IMR-90 (cell line): Measurements from ENCODE around the gene TAL2. TPM values are rescaled to one million over a fixed set of nuclear protein-coding genes. Genes with fewer than 3 reads are reported as not detected.

Source experiments
- ATAC-seq: fragments of 200-7000 bp; cut with Tn5 transposase; 2 replicates; pipeline ENCODE4 v1.9.1; 2020; ENCODE audit warnings: low read depth, mild to moderate bottlenecking, moderate library complexity
- BruUV-seq: library from RNA; stranded (reverse); fragments of 400-500 nt; replicated peaks from 2 replicates; lab custom pipeline; 2021; lab: Mats Ljungman, UMichigan
- CTCF ChIA-PET: fragments of 300-600 bp; formaldehyde crosslinking; extraction: SDS; loops from one replicate; lab custom pipeline; 2021; ENCODE audit warnings: antibody characterized with exemption; lab: Yijun Ruan, JAX
- POLR2A ChIA-PET: fragments of 300-600 bp; sonication (Branson Sonifier 250); formaldehyde crosslinking; loops from one replicate; lab custom pipeline; 2022; ENCODE audit warnings: antibody characterized with exemption; ENCODE audit not compliant: unreplicated experiment; lab: Charles Lee
- DNase-seq: peaks from one replicate; pipeline ENCODE4 v3.0.0; 2013
- H2AFZ ChIP-seq: replicated peaks from 2 replicates; pipeline ENCODE3; 2013; ENCODE audit warnings: low read length, mild to moderate bottlenecking; ENCODE audit not compliant: poor library complexity
- H2AK5ac ChIP-seq: 2 replicates; pipeline ENCODE4 v1.6.1; 2013; ENCODE audit warnings: low read depth, low read length, inconsistent platforms
- H2AK9ac ChIP-seq: replicated peaks from 2 replicates; pipeline ENCODE3; 2013; ENCODE audit warnings: mild to moderate bottlenecking, low read depth, low read length, moderate library complexity; ENCODE audit not compliant: poor library complexity
- H2BK120ac ChIP-seq: 2 replicates; pipeline ENCODE4 v1.6.1; 2013; ENCODE audit warnings: low read depth, low read length, inconsistent platforms
- H2BK15ac ChIP-seq: 3 replicates; pipeline ENCODE4 v1.6.1; 2013; ENCODE audit warnings: low read depth, low read length, inconsistent platforms
- H2BK20ac ChIP-seq: 2 replicates; pipeline ENCODE4 v1.6.1; 2013; ENCODE audit warnings: low read depth, mild to moderate bottlenecking, inconsistent platforms, low read length, moderate library complexity
- H2BK5ac ChIP-seq: 2 replicates; pipeline ENCODE4 v1.6.1; 2013; ENCODE audit warnings: mild to moderate bottlenecking, low read depth, low read length, inconsistent platforms; ENCODE audit not compliant: poor library complexity, severe bottlenecking
- H3K14ac ChIP-seq: replicated peaks from 2 replicates; pipeline ENCODE4 v1.6.1; 2013; ENCODE audit warnings: low read depth, low read length, inconsistent platforms
- H3K18ac ChIP-seq: 2 replicates; pipeline ENCODE4 v1.6.1; 2013; ENCODE audit warnings: low read depth, low read length, control low read depth
- H3K23ac ChIP-seq: 2 replicates; pipeline ENCODE4 v1.6.1; 2013; ENCODE audit warnings: low read depth, low read length, inconsistent platforms
- H3K27ac ChIP-seq: 2 replicates; pipeline ENCODE4 v1.5.1; 2013; ENCODE audit warnings: mild to moderate bottlenecking, control low read depth, low read length; ENCODE audit not compliant: insufficient read depth
- H3K27me3 ChIP-seq: 2 replicates; pipeline ENCODE4 v1.6.1; 2013; ENCODE audit warnings: low read length; ENCODE audit not compliant: control insufficient read depth, insufficient read depth
- H3K36me3 ChIP-seq: 2 replicates; pipeline ENCODE4 v1.6.1; 2013; ENCODE audit warnings: low read length, mixed read lengths; ENCODE audit not compliant: control insufficient read depth, insufficient read depth
- H3K4ac ChIP-seq: 2 replicates; pipeline ENCODE4 v1.6.1; 2013; ENCODE audit warnings: low read depth, low read length, inconsistent platforms
- H3K4me1 ChIP-seq: 2 replicates; pipeline ENCODE4 v1.6.1; 2013; ENCODE audit warnings: low read length, mixed read lengths; ENCODE audit not compliant: control insufficient read depth, insufficient read depth
- H3K4me2 ChIP-seq: 2 replicates; pipeline ENCODE4 v1.6.1; 2013; ENCODE audit warnings: low read depth, mild to moderate bottlenecking, control low read depth, low read length, moderate library complexity
- H3K4me3 ChIP-seq: 2 replicates; pipeline ENCODE4 v1.5.1; 2013; ENCODE audit warnings: low read depth, mild to moderate bottlenecking, control low read depth, low read length, moderate library complexity; ENCODE audit not compliant: insufficient read depth
- H3K56ac ChIP-seq: 2 replicates; pipeline ENCODE4 v1.6.1; 2013; ENCODE audit warnings: low read length, inconsistent platforms; ENCODE audit not compliant: insufficient read depth; ENCODE audit errors: extremely low read depth
- H3K79me1 ChIP-seq, 2 experiments: 2 replicates each; pipeline ENCODE4 v1.6.1; 2013; ENCODE audit warnings: low read length in 2 of 2, inconsistent platforms in 1 of 2, low read depth in 1 of 2
- H3K9ac ChIP-seq: 2 replicates; pipeline ENCODE4 v1.6.1; 2013; ENCODE audit warnings: low read depth, low read length, control low read depth
- H3K9me1 ChIP-seq: 2 replicates; pipeline ENCODE4 v1.6.1; 2013; ENCODE audit warnings: low read length, inconsistent platforms; ENCODE audit not compliant: insufficient read depth
- H3K9me3 ChIP-seq: 2 replicates; pipeline ENCODE4 v1.6.1; 2013; ENCODE audit warnings: low read length; ENCODE audit not compliant: control insufficient read depth, insufficient read depth
- H4K20me1 ChIP-seq: 2 replicates; pipeline ENCODE4 v1.6.1; 2013; ENCODE audit warnings: low read length, inconsistent platforms; ENCODE audit not compliant: insufficient read depth
- H4K5ac ChIP-seq: 2 replicates; pipeline ENCODE4 v1.6.1; 2013; ENCODE audit warnings: mild to moderate bottlenecking, low read depth, low read length, control low read depth
- H4K8ac ChIP-seq, 2 experiments: 2 replicates each; pipeline ENCODE4 v1.6.1; 2013; ENCODE audit warnings: low read depth in 2 of 2, low read length in 2 of 2, control low read depth in 1 of 2, inconsistent platforms in 1 of 2
- H4K91ac ChIP-seq: 2 replicates; pipeline ENCODE4 v1.6.1; 2013; ENCODE audit warnings: low read depth, low read length, inconsistent platforms; ENCODE audit not compliant: insufficient read depth
- BHLHE40 ChIP-seq: fragments of 150-350 bp; IDR thresholded peaks from 2 replicates; pipeline ENCODE4 v1.6.1; 2016; ENCODE audit warnings: mild to moderate bottlenecking, low read depth, low read length
- CEBPB ChIP-seq: IDR thresholded peaks from 2 replicates; pipeline ENCODE4 v1.6.1; 2012; ENCODE audit warnings: low read depth, low read length, improper control_type of control experiment
- CHD1 ChIP-seq: IDR thresholded peaks from 2 replicates; pipeline ENCODE4 v1.6.1; 2012; ENCODE audit warnings: low read depth, low read length, improper control_type of control experiment
- FOS ChIP-seq: fragments of 150-350 bp; IDR thresholded peaks from 2 replicates; pipeline ENCODE4 v1.6.1; 2016; ENCODE audit warnings: low read depth, low read length
- MAFK ChIP-seq: IDR thresholded peaks from 2 replicates; pipeline ENCODE4 v1.6.1; 2012; ENCODE audit warnings: low read depth, low read length, improper control_type of control experiment
- MAZ ChIP-seq: IDR thresholded peaks from 2 replicates; pipeline ENCODE4 v1.6.1; 2012; ENCODE audit warnings: low read depth, mild to moderate bottlenecking, low read length, improper control_type of control experiment, moderate library complexity, borderline replicate concordance
- MXI1 ChIP-seq: IDR thresholded peaks from 2 replicates; pipeline ENCODE4 v1.6.1; 2012; ENCODE audit warnings: low read depth, mild to moderate bottlenecking, low read length, moderate library complexity, borderline replicate concordance
- NFE2L2 ChIP-seq: fragments of 150-350 bp; IDR thresholded peaks from 2 replicates; pipeline ENCODE4 v1.6.1; 2016; ENCODE audit warnings: low read depth, mild to moderate bottlenecking, low read length
- POLR2A ChIP-seq: IDR thresholded peaks from 2 replicates; pipeline ENCODE4 v1.6.1; 2012; ENCODE audit warnings: mild to moderate bottlenecking, low read depth, low read length
- RCOR1 ChIP-seq: IDR thresholded peaks from 2 replicates; pipeline ENCODE4 v1.6.1; 2012; ENCODE audit warnings: mild to moderate bottlenecking, low read length, improper control_type of control experiment; ENCODE audit not compliant: insufficient replicate concordance
- RFX5 ChIP-seq: IDR thresholded peaks from 2 replicates; pipeline ENCODE4 v1.8.0; 2012; ENCODE audit warnings: low read depth, mild to moderate bottlenecking, low read length, moderate library complexity
- SMC3 ChIP-seq: fragments of 150-350 bp; IDR thresholded peaks from 2 replicates; pipeline ENCODE4 v1.6.1; 2016; ENCODE audit warnings: low read depth, mild to moderate bottlenecking, antibody characterized with exemption, low read length, moderate library complexity
- WGBS, 2 experiments: methylation state at CpG; one replicate each; pipeline versions ENCODE4 v1.1.5 to v1.1.7; 2013; ENCODE audit warnings: missing lambda C conversion rate in 2 of 2; ENCODE audit not compliant: insufficient read length in 1 of 2; ENCODE audit errors: extremely low coverage in 2 of 2; 5-methylcytosine and 5-hydroxymethylcytosine counted together
- dilution Hi-C: fragments of 300-500 bp; cut with HindIII; formaldehyde crosslinking; loops from one replicate; pipeline ENCODE4 v1.14.3; 2018; ENCODE audit warnings: low sequenced_read_pairs; ENCODE audit not compliant: unreplicated experiment
- in situ Hi-C: fragments of 300-500 bp; cut with MboI; formaldehyde crosslinking; loops from 3 replicates; pipeline ENCODE4 v1.14.3; 2019; ENCODE audit warnings: low sequenced_read_pairs, inconsistent platforms, mixed read lengths
- intact Hi-C: fragments of 100-400 bp; cut with micrococcal nuclease; formaldehyde crosslinking; loops from 2 replicates; pipeline ENCODE4 v1.10.0; 2022
- polyA plus RNA-seq, 3 experiments: library from polyadenylated mRNA; depleted of rRNA; stranded (reverse); fragments of >200 nt; gene quantifications; 2 replicates each; pipeline ENCODE4 v1.2.3, GENCODE V29; 2012; ENCODE audit warnings: low replicate concordance in 1 of 3
- total RNA-seq: library from RNA; depleted of rRNA; stranded (reverse); fragments of >200 nt; gene quantifications from 2 replicates; pipeline ENCODE4 v1.2.3, GENCODE V29; 2012
- TF ChIP-seq, protein P1 (sequence below): conservative IDR thresholded peaks from 2 replicates; pipeline ENCODE4 v1.5.1; 2012; ENCODE audit warnings: mild to moderate bottlenecking, low read depth, low read length, improper control_type of control experiment
- TF ChIP-seq, protein P2 (sequence below): fragments of 150-350 bp; IDR thresholded peaks from 2 replicates; pipeline ENCODE4 v1.6.1; 2017; ENCODE audit warnings: mild to moderate bottlenecking, antibody characterized with exemption, low read length, low read depth

TAL2 gene
- total and polyA plus RNA-seq, 2 of the 4 experiments (the other 2 are of a cell fraction), result 0.26 TPM; not detected in 1

DNA sequence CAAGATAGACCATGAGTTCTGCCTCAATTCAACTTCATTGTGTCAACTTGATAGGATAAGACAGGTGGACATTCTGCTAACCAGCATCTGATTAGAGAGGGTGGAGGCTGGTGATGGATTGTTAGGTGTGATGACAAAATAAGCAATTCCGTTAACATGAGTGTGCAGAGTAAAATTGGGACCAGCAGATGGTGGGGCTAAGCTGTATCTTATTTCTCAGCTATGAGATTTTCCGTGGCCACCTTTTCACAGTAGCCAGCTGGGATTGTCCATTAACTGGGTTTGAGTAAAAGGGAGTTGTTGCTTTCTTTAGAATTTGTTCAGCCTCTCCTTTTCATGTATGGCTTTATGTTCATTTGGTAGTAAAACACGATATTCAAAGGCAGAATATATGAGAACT is 28.8 kb upstream of the TAL2 start:
- H3K9me1 ChIP-seq, result no peaks in the 10 kb centered on the region
- H3K27ac ChIP-seq, result no peak overlapping the region
- H2BK20ac ChIP-seq, result no peak overlapping the region
- ChIA-PET POLR2A (no interaction called here), CTCF (interaction anchor here (0.6 kb wide), 2 partner anchors 12 to 101 kb away, joined by 3 to 4 read pairs; no protein-coding TSS in a partner anchor)
- H3K9me3 ChIP-seq, result no peaks in the 10 kb centered on the region
- H3K18ac ChIP-seq, result no peak overlapping the region
- no TSS peak for BruUV-seq
- no peak overlapping the region for H2AK5ac ChIP-seq
- no peak overlapping the region for H3K14ac ChIP-seq
- no peak for ATAC-seq
- no peak overlapping the region for H4K8ac ChIP-seq
- H2BK15ac ChIP-seq, result no peak overlapping the region
- WGBS, 2 experiments, result 100% methylated on average over 1 of the region's 3 CpGs; no CpG with 5 or more reads in 1 of the 2 experiments
- TF ChIP-seq RCOR1, result no peak
- no peak for TF ChIP-seq POLR2A
- TF ChIP-seq MAFK, result no peak
- TF ChIP-seq NFE2L2, result no peak
- no peak for TF ChIP-seq MAZ
- TF ChIP-seq MXI1, result no peak
- TF ChIP-seq CHD1, result no peak
- TF ChIP-seq, protein P1, sequence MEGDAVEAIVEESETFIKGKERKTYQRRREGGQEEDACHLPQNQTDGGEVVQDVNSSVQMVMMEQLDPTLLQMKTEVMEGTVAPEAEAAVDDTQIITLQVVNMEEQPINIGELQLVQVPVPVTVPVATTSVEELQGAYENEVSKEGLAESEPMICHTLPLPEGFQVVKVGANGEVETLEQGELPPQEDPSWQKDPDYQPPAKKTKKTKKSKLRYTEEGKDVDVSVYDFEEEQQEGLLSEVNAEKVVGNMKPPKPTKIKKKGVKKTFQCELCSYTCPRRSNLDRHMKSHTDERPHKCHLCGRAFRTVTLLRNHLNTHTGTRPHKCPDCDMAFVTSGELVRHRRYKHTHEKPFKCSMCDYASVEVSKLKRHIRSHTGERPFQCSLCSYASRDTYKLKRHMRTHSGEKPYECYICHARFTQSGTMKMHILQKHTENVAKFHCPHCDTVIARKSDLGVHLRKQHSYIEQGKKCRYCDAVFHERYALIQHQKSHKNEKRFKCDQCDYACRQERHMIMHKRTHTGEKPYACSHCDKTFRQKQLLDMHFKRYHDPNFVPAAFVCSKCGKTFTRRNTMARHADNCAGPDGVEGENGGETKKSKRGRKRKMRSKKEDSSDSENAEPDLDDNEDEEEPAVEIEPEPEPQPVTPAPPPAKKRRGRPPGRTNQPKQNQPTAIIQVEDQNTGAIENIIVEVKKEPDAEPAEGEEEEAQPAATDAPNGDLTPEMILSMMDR, result no peak
- no peak for TF ChIP-seq CEBPB
- no peak for TF ChIP-seq FOS
- no peak for TF ChIP-seq BHLHE40
- no peak for TF ChIP-seq RFX5
- TF ChIP-seq SMC3, result no peak
- TF ChIP-seq, protein P2, sequence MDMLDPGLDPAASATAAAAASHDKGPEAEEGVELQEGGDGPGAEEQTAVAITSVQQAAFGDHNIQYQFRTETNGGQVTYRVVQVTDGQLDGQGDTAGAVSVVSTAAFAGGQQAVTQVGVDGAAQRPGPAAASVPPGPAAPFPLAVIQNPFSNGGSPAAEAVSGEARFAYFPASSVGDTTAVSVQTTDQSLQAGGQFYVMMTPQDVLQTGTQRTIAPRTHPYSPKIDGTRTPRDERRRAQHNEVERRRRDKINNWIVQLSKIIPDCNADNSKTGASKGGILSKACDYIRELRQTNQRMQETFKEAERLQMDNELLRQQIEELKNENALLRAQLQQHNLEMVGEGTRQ, result no peak
- H2BK120ac ChIP-seq, result no peak overlapping the region
- no peak overlapping the region for H2BK5ac ChIP-seq
- H3K4me3 ChIP-seq, result no peak overlapping the region
- H4K5ac ChIP-seq, result no peak overlapping the region
- peaks cover 3% of the 10 kb centered on the region; the same call in 1 of the 2 replicates for H3K36me3 ChIP-seq
- H4K91ac ChIP-seq, result no peak overlapping the region
- no peak overlapping the region for H3K56ac ChIP-seq
- in situ Hi-C loops, result no loop called here
- no peaks in the 10 kb centered on the region for H4K20me1 ChIP-seq
- no peak overlapping the region for H3K9ac ChIP-seq
- no peaks in the 10 kb centered on the region for H3K27me3 ChIP-seq
- no peaks in the 10 kb centered on the region for H3K4me1 ChIP-seq
- no peak overlapping the region for H3K4me2 ChIP-seq
- no peak overlapping the region for H2AK9ac ChIP-seq
- H3K4ac ChIP-seq, result no peak overlapping the region
- intact Hi-C loops, result no loop called here
- DNase-seq, result no peak
- H3K23ac ChIP-seq, result no peak overlapping the region
- no peaks in the 10 kb centered on the region for H3K79me1 ChIP-seq
- dilution Hi-C loops, result no loop called here
- H2AFZ ChIP-seq, result no peak overlapping the region
